ENCODE measurements around the gene NXN. TPM values are rescaled to one million over a fixed set of nuclear protein-coding genes. Genes with fewer than 3 reads are reported as not detected.

The NXN gene
- total RNA-seq, 1 experiment from 2014 or later, result 6.0 TPM

GRCh38 chr17:933312-934073, 46.1 kb downstream of the NXN start:
- Histone ChIP-seq H3K36me3 (ENCODE audit: insufficient read depth, low read length, poor library complexity, severe bottlenecking) (no peaks in the 10 kb centered on the region), H3K4me3 (ENCODE audit: low read depth, low read length, poor library complexity, severe bottlenecking) (no peak overlapping the region), H3K27ac (ENCODE audit: low read depth, low read length, poor library complexity, severe bottlenecking) (no peak overlapping the region), H3K4me1 (ENCODE audit: insufficient read depth, low read length, poor library complexity, severe bottlenecking) (no peaks in the 10 kb centered on the region), H3K9me3 (ENCODE audit: low read depth, low read length, poor library complexity, severe bottlenecking) (no peaks in the 10 kb centered on the region), H3K27me3 (replicated peaks; ENCODE audit: insufficient read depth, low read depth, low read length, poor library complexity) (no peaks in the 10 kb centered on the region)
- no peak for TF ChIP-seq CTCF (conservative IDR thresholded peaks at IDR 0.05; ENCODE audit: low read depth, low read length)
- TF ChIP-seq EZH2 (IDR thresholded peaks at IDR 0.05; ENCODE audit: borderline replicate concordance, low read depth, low read length, poor library complexity, severe bottlenecking), result no peak
- BruUV-seq (replicated peaks), result no TSS peak
- DNase-seq (ENCODE audit: low spot score), result peak; percentile 37
- ChIA-PET CTCF (no interaction called here), POLR2A (ENCODE audit: low non-redundant PET) (no interaction called here)
- intact Hi-C loops (cut with micrococcal nuclease; ENCODE audit: unreplicated experiment), result no loop called here

GRCh38 chr17:930258-930657, 49.3 kb downstream of the NXN start:
- Histone ChIP-seq H3K27ac (ENCODE audit: low read depth, low read length, poor library complexity, severe bottlenecking) (no peak overlapping the region), H3K4me3 (ENCODE audit: low read depth, low read length, poor library complexity, severe bottlenecking) (no peak overlapping the region), H3K36me3 (ENCODE audit: insufficient read depth, low read length, poor library complexity, severe bottlenecking) (no peaks in the 10 kb centered on the region), H3K27me3 (replicated peaks; ENCODE audit: insufficient read depth, low read depth, low read length, poor library complexity) (no peaks in the 10 kb centered on the region), H3K9me3 (ENCODE audit: low read depth, low read length, poor library complexity, severe bottlenecking) (no peaks in the 10 kb centered on the region), H3K4me1 (ENCODE audit: insufficient read depth, low read length, poor library complexity, severe bottlenecking) (no peaks in the 10 kb centered on the region)
- ChIA-PET CTCF (no interaction called here), POLR2A (ENCODE audit: low non-redundant PET) (no interaction called here)
- DNase-seq (ENCODE audit: low spot score), result no peak
- intact Hi-C loops (cut with micrococcal nuclease; ENCODE audit: unreplicated experiment), result no loop called here
- no TSS peak for BruUV-seq (replicated peaks)
- TF ChIP-seq CTCF (conservative IDR thresholded peaks at IDR 0.05; ENCODE audit: low read depth, low read length), result no peak
- no peak for TF ChIP-seq EZH2 (IDR thresholded peaks at IDR 0.05; ENCODE audit: borderline replicate concordance, low read depth, low read length, poor library complexity, severe bottlenecking)

DNA sequence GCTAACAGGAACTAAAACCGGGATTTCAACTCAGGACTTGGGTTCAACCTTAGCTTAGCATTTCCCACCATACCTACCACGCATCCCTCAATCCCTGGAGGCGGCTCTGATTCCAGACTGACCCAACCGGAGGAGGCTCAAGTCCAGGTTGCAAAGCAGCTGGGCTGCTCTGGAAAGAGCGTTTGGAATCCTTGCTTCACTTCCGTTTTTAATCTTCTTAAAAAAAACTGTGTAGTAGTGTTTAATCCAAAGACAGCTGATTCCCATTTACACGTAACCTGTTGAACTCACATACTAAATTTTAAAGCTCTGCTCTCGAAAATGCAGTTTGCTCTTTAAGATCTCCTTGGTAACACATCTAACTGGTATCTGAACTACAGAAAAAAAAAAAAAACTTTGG, 50.0 kb downstream of the NXN start:
- no peaks in the 10 kb centered on the region for H3K9me3 ChIP-seq (ENCODE audit: low read depth, low read length, poor library complexity, severe bottlenecking)
- intact Hi-C loops (cut with micrococcal nuclease; ENCODE audit: unreplicated experiment), result no loop called here
- no peaks in the 10 kb centered on the region for H3K36me3 ChIP-seq (ENCODE audit: insufficient read depth, low read length, poor library complexity, severe bottlenecking)
- H3K27ac ChIP-seq (ENCODE audit: low read depth, low read length, poor library complexity, severe bottlenecking), result no peak overlapping the region
- no peaks in the 10 kb centered on the region for H3K4me1 ChIP-seq (ENCODE audit: insufficient read depth, low read length, poor library complexity, severe bottlenecking)
- ChIA-PET POLR2A (ENCODE audit: low non-redundant PET) (no interaction called here), CTCF (no interaction called here)
- DNase-seq (ENCODE audit: low spot score), result no peak
- BruUV-seq (replicated peaks), result no TSS peak
- H3K4me3 ChIP-seq (ENCODE audit: low read depth, low read length, poor library complexity, severe bottlenecking), result no peak overlapping the region
- H3K27me3 ChIP-seq (replicated peaks; ENCODE audit: insufficient read depth, low read depth, low read length, poor library complexity), result no peaks in the 10 kb centered on the region
- TF ChIP-seq CTCF (conservative IDR thresholded peaks at IDR 0.05; ENCODE audit: low read depth, low read length), result no peak
- TF ChIP-seq EZH2 (IDR thresholded peaks at IDR 0.05; ENCODE audit: borderline replicate concordance, low read depth, low read length, poor library complexity, severe bottlenecking), result no peak

Data from A673 (cell line).